ENCODE data around the gene OOEP.
"Not testable (repeated sequence)": the region's sequence is repeated elsewhere in the genome, so short reads cannot be mapped to it uniquely, and the experiment has no call there.

OOEP gene

DNA sequence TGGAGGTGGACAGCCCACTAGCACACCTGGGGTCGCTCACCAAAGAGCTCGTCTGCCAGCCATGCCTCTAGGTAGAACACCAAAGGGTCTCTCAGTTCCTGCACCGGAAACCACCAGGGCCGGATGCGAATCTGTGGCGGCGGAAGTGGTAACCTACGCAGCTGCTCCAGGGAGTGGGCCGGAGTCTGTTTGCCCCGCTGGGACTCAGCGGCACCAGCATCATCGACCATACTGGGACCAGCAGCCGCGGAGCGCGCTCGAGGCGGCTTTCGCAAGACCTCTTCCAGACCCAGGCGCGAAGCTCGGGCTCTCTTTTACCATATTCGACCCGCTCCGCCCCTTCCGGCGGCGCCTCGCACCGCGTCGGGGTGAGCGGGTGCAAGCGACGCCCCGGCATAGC lies at the start of gene OOEP:
OOEP (minus strand) TSS at position 335 of the 400 bp plus-strand sequence; CDS start at position 230, 105 bp downstream.
- no peaks in the 10 kb centered on the region for H3K27me3 ChIP-seq (ENCODE audit: control insufficient read depth, insufficient read depth, low read length)
- H3K4me1 ChIP-seq (ENCODE audit: control insufficient read depth, insufficient read depth, low read length): no peaks in the 10 kb centered on the region
- no peak within 1 kb of the TSS for H3K27ac ChIP-seq (ENCODE audit: low read depth, low read length)
- no peak within 1 kb of the TSS for H3K9ac ChIP-seq (ENCODE audit: low read length)
- no peaks in the 10 kb centered on the region for H3K36me3 ChIP-seq (ENCODE audit: control insufficient read depth, insufficient read depth, low read length)
- H3K4me3 ChIP-seq (ENCODE audit: low read length): no peak within 1 kb of the TSS

DNA sequence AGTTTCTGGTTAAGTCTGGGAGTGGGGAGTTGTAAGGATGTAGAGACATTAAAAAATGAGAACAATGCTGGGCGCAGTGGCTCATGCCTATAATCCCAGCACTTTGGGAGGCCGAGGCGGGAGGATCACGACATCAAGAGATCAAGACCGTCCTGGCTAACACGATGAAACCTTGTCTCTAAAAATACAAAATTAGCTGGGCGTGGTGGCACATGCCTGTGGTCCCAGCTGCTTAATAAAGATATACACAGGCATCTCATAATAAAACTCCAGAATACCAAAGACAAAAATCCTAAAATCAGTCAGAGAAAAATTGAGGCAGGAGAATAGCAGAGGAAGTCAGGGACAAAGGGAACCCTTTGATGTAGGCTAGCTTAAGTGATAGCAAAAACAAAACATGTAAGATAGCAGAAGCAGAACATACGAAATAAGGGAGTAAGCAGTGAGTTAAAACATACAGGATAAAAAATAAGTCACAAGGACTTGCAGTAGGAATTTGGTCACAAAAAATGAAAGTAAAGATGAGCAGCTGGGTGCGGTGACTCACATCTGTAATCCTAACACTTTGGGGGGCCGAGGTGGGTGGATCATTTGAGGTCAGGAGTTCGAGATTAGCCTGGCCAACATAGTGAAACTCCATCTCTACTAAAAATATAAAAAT lies 48.5 kb upstream of the OOEP start:
- Histone ChIP-seq H3K27me3 (ENCODE audit: control insufficient read depth, insufficient read depth, low read length) (no peaks in the 10 kb centered on the region), H3K4me3 (ENCODE audit: low read length) (no peak overlapping the region), H3K36me3 (ENCODE audit: control insufficient read depth, insufficient read depth, low read length) (peaks cover 4% of the 10 kb centered on the region), H3K4me1 (ENCODE audit: control insufficient read depth, insufficient read depth, low read length) (no peaks in the 10 kb centered on the region), H3K27ac (ENCODE audit: low read depth, low read length) (no peak overlapping the region), H3K9ac (ENCODE audit: low read length) (no peak overlapping the region)

GRCh38 chr6:73413102-73413501 lies 43.4 kb upstream of the OOEP start:
- Histone ChIP-seq H3K36me3 (ENCODE audit: control insufficient read depth, insufficient read depth, low read length) (no peaks in the 10 kb centered on the region), H3K27ac (ENCODE audit: low read depth, low read length) (no peak overlapping the region), H3K4me1 (ENCODE audit: control insufficient read depth, insufficient read depth, low read length) (no peaks in the 10 kb centered on the region), H3K4me3 (ENCODE audit: low read length) (no peak overlapping the region), H3K27me3 (ENCODE audit: control insufficient read depth, insufficient read depth, low read length) (no peaks in the 10 kb centered on the region), H3K9ac (ENCODE audit: low read length) (no peak overlapping the region)

GRCh38 chr6:73409395-73409794 lies 39.7 kb upstream of the OOEP start:
- Histone ChIP-seq H3K36me3 (ENCODE audit: control insufficient read depth, insufficient read depth, low read length) (no peaks in the 10 kb centered on the region), H3K4me1 (ENCODE audit: control insufficient read depth, insufficient read depth, low read length) (no peaks in the 10 kb centered on the region), H3K9ac (ENCODE audit: low read length) (no peak overlapping the region), H3K27ac (ENCODE audit: low read depth, low read length) (no peak overlapping the region), H3K27me3 (ENCODE audit: control insufficient read depth, insufficient read depth, low read length) (no peaks in the 10 kb centered on the region), H3K4me3 (ENCODE audit: low read length) (no peak overlapping the region)

GRCh38 chr6:73400656-73401055 lies 31.0 kb upstream of the OOEP start:
- no peak overlapping the region for H3K4me3 ChIP-seq (ENCODE audit: low read length)
- H3K9ac ChIP-seq (ENCODE audit: low read length): no peak overlapping the region
- H3K36me3 ChIP-seq (ENCODE audit: control insufficient read depth, insufficient read depth, low read length): no peaks in the 10 kb centered on the region
- no peaks in the 10 kb centered on the region for H3K27me3 ChIP-seq (ENCODE audit: control insufficient read depth, insufficient read depth, low read length)
- no peak overlapping the region for H3K27ac ChIP-seq (ENCODE audit: low read depth, low read length)
- H3K4me1 ChIP-seq (ENCODE audit: control insufficient read depth, insufficient read depth, low read length): no peaks in the 10 kb centered on the region

GRCh38 chr6:73395875-73396274 lies 26.2 kb upstream of the OOEP start:
- H3K36me3 ChIP-seq (ENCODE audit: control insufficient read depth, insufficient read depth, low read length): no peaks in the 10 kb centered on the region
- no peak overlapping the region for H3K9ac ChIP-seq (ENCODE audit: low read length)
- no peak overlapping the region for H3K4me3 ChIP-seq (ENCODE audit: low read length)
- H3K27ac ChIP-seq (ENCODE audit: low read depth, low read length): no peak overlapping the region
- H3K4me1 ChIP-seq (ENCODE audit: control insufficient read depth, insufficient read depth, low read length): no peaks in the 10 kb centered on the region
- H3K27me3 ChIP-seq (ENCODE audit: control insufficient read depth, insufficient read depth, low read length): no peaks in the 10 kb centered on the region

GRCh38 chr6:73394577-73395354 lies 25.1 kb upstream of the OOEP start, which contains the start of gene DDX43:
Gene DDX43 (plus strand): TSS chr6:73394828. CDS start chr6:73394906, 78 bp downstream.
- Histone ChIP-seq H3K9ac (ENCODE audit: low read length) (no peak within 1 kb of the TSS), H3K4me3 (ENCODE audit: low read length) (no peak within 1 kb of the TSS), H3K27ac (ENCODE audit: low read depth, low read length) (no peak within 1 kb of the TSS), H3K27me3 (ENCODE audit: control insufficient read depth, insufficient read depth, low read length) (no peaks in the 10 kb centered on the region), H3K36me3 (ENCODE audit: control insufficient read depth, insufficient read depth, low read length) (no peaks in the 10 kb centered on the region), H3K4me1 (ENCODE audit: control insufficient read depth, insufficient read depth, low read length) (no peaks in the 10 kb centered on the region)

- Histone ChIP-seq H3K4me1 (ENCODE audit: control insufficient read depth, insufficient read depth, low read length) (peaks cover 2% of the 10 kb centered on the region), H3K36me3 (ENCODE audit: control insufficient read depth, insufficient read depth, low read length) (no peaks in the 10 kb centered on the region), H3K27ac (ENCODE audit: low read depth, low read length) (no peak overlapping the region), H3K27me3 (ENCODE audit: control insufficient read depth, insufficient read depth, low read length) (no peaks in the 10 kb centered on the region), H3K9ac (ENCODE audit: low read length) (no peak overlapping the region), H3K4me3 (ENCODE audit: low read length) (no peak overlapping the region)
Measured at GRCh38 chr6:73393278-73393677, 23.6 kb upstream of the OOEP start.

DNA sequence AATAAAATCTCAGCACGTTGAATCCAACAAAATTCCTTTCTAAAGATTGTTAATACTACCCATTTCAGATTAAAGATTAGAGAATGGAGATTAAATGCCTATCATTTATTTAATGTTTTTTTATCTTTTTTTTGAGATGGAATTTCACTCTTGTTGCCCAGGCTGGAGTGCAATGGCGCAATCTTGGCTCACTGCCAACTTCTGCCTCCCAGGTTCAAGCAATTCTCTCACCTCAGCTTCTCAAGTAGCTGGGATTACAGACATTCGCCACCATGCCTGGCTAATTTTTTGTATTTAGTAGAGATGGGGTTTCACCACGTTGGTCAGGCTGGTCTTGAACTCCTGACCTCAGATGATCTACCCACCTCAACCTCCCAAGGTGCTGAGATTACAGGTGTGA lies 22.5 kb upstream of the OOEP start:
- H3K36me3 ChIP-seq (ENCODE audit: control insufficient read depth, insufficient read depth, low read length); H3K27me3 ChIP-seq (ENCODE audit: control insufficient read depth, insufficient read depth, low read length); H3K27ac ChIP-seq (ENCODE audit: low read depth, low read length); H3K4me1 ChIP-seq (ENCODE audit: control insufficient read depth, insufficient read depth, low read length); H3K9ac ChIP-seq (ENCODE audit: low read length); H3K4me3 ChIP-seq (ENCODE audit: low read length): not testable (repeated sequence)

DNA sequence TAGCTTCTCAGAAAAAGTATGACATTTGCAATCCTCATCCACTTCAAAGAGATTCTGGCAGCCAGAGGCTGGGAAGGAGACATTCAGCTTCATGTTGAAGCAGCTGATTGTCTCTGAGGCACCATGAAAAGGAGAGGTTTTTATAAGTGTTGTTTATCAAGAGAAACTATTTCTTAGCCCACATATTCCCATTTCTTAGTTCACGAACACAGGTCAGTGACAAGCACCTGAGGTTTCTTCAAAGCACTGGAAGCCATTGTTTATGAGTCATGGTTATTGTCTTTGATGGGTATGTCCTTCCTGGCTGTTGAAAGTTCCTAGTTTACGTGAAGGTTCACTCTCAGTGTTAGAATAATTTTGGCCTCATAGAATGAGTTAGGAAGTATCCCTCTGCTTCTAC lies 22.0 kb upstream of the OOEP start:
- Histone ChIP-seq H3K9ac (ENCODE audit: low read length) (no peak overlapping the region), H3K36me3 (ENCODE audit: control insufficient read depth, insufficient read depth, low read length) (no peaks in the 10 kb centered on the region), H3K27me3 (ENCODE audit: control insufficient read depth, insufficient read depth, low read length) (no peaks in the 10 kb centered on the region), H3K4me1 (ENCODE audit: control insufficient read depth, insufficient read depth, low read length) (peaks cover 2% of the 10 kb centered on the region), H3K4me3 (ENCODE audit: low read length) (no peak overlapping the region), H3K27ac (ENCODE audit: low read depth, low read length) (no peak overlapping the region)

DNA sequence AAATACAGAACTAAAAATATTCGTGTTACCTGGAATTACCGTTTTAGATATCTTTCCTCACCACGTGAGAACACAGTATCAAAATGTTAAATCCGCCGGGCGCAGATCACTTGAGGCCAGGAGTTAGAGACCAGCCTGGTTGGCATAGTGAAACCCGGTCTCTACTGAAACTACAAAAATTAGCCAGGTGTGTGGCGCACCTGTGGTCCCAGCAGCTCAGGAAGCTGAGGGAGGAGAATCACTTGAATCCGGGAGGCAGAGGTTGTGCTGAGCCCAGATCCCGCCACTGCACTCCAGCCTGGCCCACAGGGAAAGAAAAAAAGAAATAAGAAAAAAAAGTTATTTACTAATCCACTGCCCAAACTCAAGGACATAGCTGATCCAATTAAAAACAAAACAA lies 20.2 kb upstream of the OOEP start:
- Histone ChIP-seq H3K4me1 (ENCODE audit: control insufficient read depth, insufficient read depth, low read length) (peaks cover 2% of the 10 kb centered on the region), H3K4me3 (ENCODE audit: low read length) (no peak overlapping the region), H3K27me3 (ENCODE audit: control insufficient read depth, insufficient read depth, low read length) (no peaks in the 10 kb centered on the region), H3K27ac (ENCODE audit: low read depth, low read length) (no peak overlapping the region), H3K36me3 (ENCODE audit: control insufficient read depth, insufficient read depth, low read length) (no peaks in the 10 kb centered on the region), H3K9ac (ENCODE audit: low read length) (no peak overlapping the region)

GRCh38 chr6:73388800-73389512 lies 19.3 kb upstream of the OOEP start:
- peak overlapping the region; percentile 43 for H3K4me3 ChIP-seq (ENCODE audit: low read length)
- H3K9ac ChIP-seq (ENCODE audit: low read length): no peak overlapping the region
- no peaks in the 10 kb centered on the region for H3K27me3 ChIP-seq (ENCODE audit: control insufficient read depth, insufficient read depth, low read length)
- H3K4me1 ChIP-seq (ENCODE audit: control insufficient read depth, insufficient read depth, low read length): peaks cover 2% of the 10 kb centered on the region
- no peak overlapping the region for H3K27ac ChIP-seq (ENCODE audit: low read depth, low read length)
- H3K36me3 ChIP-seq (ENCODE audit: control insufficient read depth, insufficient read depth, low read length): no peaks in the 10 kb centered on the region
